ENCODE data around the gene PLCB4.

Gene PLCB4

GRCh38 chr20:9457136-9457535 is 388.2 kb downstream of the PLCB4 start:
- Histone ChIP-seq H3K27ac (no peak overlapping the region), H3K27me3 (ENCODE audit: control insufficient read depth, insufficient read depth, low read length) (no peaks in the 10 kb centered on the region), H3K36me3 (ENCODE audit: control insufficient read depth, insufficient read depth, low read length) (no peaks in the 10 kb centered on the region), H3K79me2 (no peaks in the 10 kb centered on the region), H3K4me1 (no peaks in the 10 kb centered on the region), H3K9me3 (ENCODE audit: control insufficient read depth, low read length) (no peaks in the 10 kb centered on the region), H3K9ac (no peak overlapping the region), H3K4me2 (ENCODE audit: low read length) (no peak overlapping the region), H3K4me3 (ENCODE audit: low read depth, low read length) (no peak overlapping the region), H2AFZ (no peak overlapping the region)
- TF ChIP-seq CTCF (IDR thresholded peaks at IDR 0.05), result no peak

- Histone ChIP-seq H3K9ac (no peak overlapping the region), H3K9me3 (ENCODE audit: control insufficient read depth, low read length) (no peaks in the 10 kb centered on the region), H3K4me2 (ENCODE audit: low read length) (no peak overlapping the region), H3K36me3 (ENCODE audit: control insufficient read depth, insufficient read depth, low read length) (no peaks in the 10 kb centered on the region), H3K27me3 (ENCODE audit: control insufficient read depth, insufficient read depth, low read length) (no peaks in the 10 kb centered on the region), H3K4me3 (ENCODE audit: low read depth, low read length) (no peak overlapping the region), H3K79me2 (no peaks in the 10 kb centered on the region), H3K27ac (no peak overlapping the region), H2AFZ (no peak overlapping the region), H3K4me1 (no peaks in the 10 kb centered on the region)
- TF ChIP-seq CTCF (IDR thresholded peaks at IDR 0.05), result no peak
These were observed 389.4 kb downstream of the PLCB4 start for GRCh38 chr20:9458138-9458796.

- no peak overlapping the region for H3K4me3 ChIP-seq (ENCODE audit: low read depth, low read length)
- H2AFZ ChIP-seq, result no peak overlapping the region
- no peak overlapping the region for H3K4me2 ChIP-seq (ENCODE audit: low read length)
- no peaks in the 10 kb centered on the region for H3K4me1 ChIP-seq
- no peak for TF ChIP-seq CTCF (IDR thresholded peaks at IDR 0.05)
- no peak overlapping the region for H3K27ac ChIP-seq
- H3K27me3 ChIP-seq (ENCODE audit: control insufficient read depth, insufficient read depth, low read length), result no peaks in the 10 kb centered on the region
- no peaks in the 10 kb centered on the region for H3K36me3 ChIP-seq (ENCODE audit: control insufficient read depth, insufficient read depth, low read length)
- no peaks in the 10 kb centered on the region for H3K9me3 ChIP-seq (ENCODE audit: control insufficient read depth, low read length)
- H3K9ac ChIP-seq, result no peak overlapping the region
- no peaks in the 10 kb centered on the region for H3K79me2 ChIP-seq
These were observed 391.6 kb downstream of the PLCB4 start for GRCh38 chr20:9460518-9460917.

GRCh38 chr20:9467995-9468394 is 399.1 kb downstream of the PLCB4 start:
- Histone ChIP-seq H3K9me3 (ENCODE audit: control insufficient read depth, low read length) (no peaks in the 10 kb centered on the region), H3K9ac (no peak overlapping the region), H3K4me1 (no peaks in the 10 kb centered on the region), H3K79me2 (no peaks in the 10 kb centered on the region), H3K27me3 (ENCODE audit: control insufficient read depth, insufficient read depth, low read length) (no peaks in the 10 kb centered on the region), H2AFZ (no peak overlapping the region), H3K4me3 (ENCODE audit: low read depth, low read length) (no peak overlapping the region), H3K4me2 (ENCODE audit: low read length) (no peak overlapping the region), H3K36me3 (ENCODE audit: control insufficient read depth, insufficient read depth, low read length) (no peaks in the 10 kb centered on the region), H3K27ac (no peak overlapping the region)
- no peak for TF ChIP-seq CTCF (IDR thresholded peaks at IDR 0.05)

GRCh38 chr20:9474835-9475415 is 406.0 kb downstream of the PLCB4 start:
- no peak overlapping the region for H3K27ac ChIP-seq
- H3K4me3 ChIP-seq (ENCODE audit: low read depth, low read length), result no peak overlapping the region
- no peaks in the 10 kb centered on the region for H3K79me2 ChIP-seq
- H3K27me3 ChIP-seq (ENCODE audit: control insufficient read depth, insufficient read depth, low read length), result no peaks in the 10 kb centered on the region
- no peak for TF ChIP-seq CTCF (IDR thresholded peaks at IDR 0.05)
- no peaks in the 10 kb centered on the region for H3K36me3 ChIP-seq (ENCODE audit: control insufficient read depth, insufficient read depth, low read length)
- H2AFZ ChIP-seq, result no peak overlapping the region
- no peaks in the 10 kb centered on the region for H3K4me1 ChIP-seq
- no peak overlapping the region for H3K9ac ChIP-seq
- no peaks in the 10 kb centered on the region for H3K9me3 ChIP-seq (ENCODE audit: control insufficient read depth, low read length)
- no peak overlapping the region for H3K4me2 ChIP-seq (ENCODE audit: low read length)
